Mesothelial cell of epicardium (in vitro differentiated cells): ENCODE data around the gene FLT4. TPM values are rescaled to one million over a fixed set of nuclear protein-coding genes. Genes with fewer than 3 reads are reported as not detected.

Experiments used
- DNase-seq, 2 experiments: peaks; one replicate each; pipeline ENCODE4 v3.0.0; 2021; ENCODE audit warnings: low spot score in 2 of 2; ENCODE audit not compliant: unreplicated experiment in 2 of 2
- H3K27ac Mint-ChIP-seq: 2 replicates; pipeline ENCODE4 v1.8.0; 2021; ENCODE audit warnings: mixed read lengths
- H3K27me3 Mint-ChIP-seq: 2 replicates; pipeline ENCODE4 v1.8.0; 2021; ENCODE audit warnings: low read depth, mixed read lengths
- H3K36me3 Mint-ChIP-seq: 2 replicates; pipeline ENCODE4 v1.8.0; 2021; ENCODE audit warnings: mixed read lengths
- H3K4me1 Mint-ChIP-seq: 2 replicates; pipeline ENCODE4 v1.8.0; 2021; ENCODE audit warnings: mixed read lengths
- H3K4me3 Mint-ChIP-seq: 2 replicates; pipeline ENCODE4 v1.8.0; 2021; ENCODE audit warnings: mild to moderate bottlenecking, moderate library complexity, mixed read lengths
- H3K9me3 Mint-ChIP-seq: 2 replicates; pipeline ENCODE4 v1.8.0; 2021; ENCODE audit warnings: mixed read lengths
- CTCF ChIP-seq: fragments of 200-600 bp; sonication (generic); IDR thresholded peaks from one replicate; pipeline ENCODE4 v1.5.0; 2021; ENCODE audit warnings: antibody characterized with exemption; ENCODE audit not compliant: unreplicated experiment
- total RNA-seq: library from RNA; stranded (reverse); gene quantifications from 3 replicates; pipeline ENCODE4 v1.2.1, GENCODE V29; 2021

FLT4 gene
- total RNA-seq, 1 donor from 2014 or later: 1.8 TPM

DNA sequence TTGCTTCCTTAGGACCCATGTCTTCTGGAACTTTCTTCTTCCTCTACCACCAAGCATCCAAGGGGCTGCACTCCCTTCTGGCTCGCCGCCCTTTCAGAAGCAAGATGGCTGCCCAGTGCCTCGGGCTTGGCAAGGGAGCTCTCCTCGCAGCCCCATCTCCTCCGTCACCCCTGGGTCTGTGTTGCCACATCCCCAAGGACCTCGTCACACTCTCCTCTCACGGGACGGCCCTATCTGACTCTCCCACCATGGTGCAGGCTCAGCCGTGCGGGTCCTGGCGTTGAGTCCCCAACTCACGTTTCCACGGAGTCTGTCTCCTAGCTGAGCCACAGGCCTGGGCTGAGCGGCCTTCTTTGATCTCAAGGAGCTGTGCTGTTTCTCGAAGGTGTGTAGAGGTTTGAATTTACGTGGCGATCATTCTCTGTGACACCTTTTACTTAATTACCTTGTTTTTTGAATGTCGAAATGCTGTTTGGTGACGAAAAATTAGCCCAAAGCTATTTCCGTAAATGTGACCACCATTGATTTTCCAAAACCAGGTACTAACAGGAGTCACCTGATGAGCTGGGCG lies 43.1 kb downstream of the FLT4 start:
- TF ChIP-seq CTCF: no peak
- no peak for DNase-seq
- Mint-ChIP-seq H3K4me3 (no peak overlapping the region), H3K27ac (no peak overlapping the region), H3K36me3 (no peaks in the 10 kb centered on the region), H3K9me3 (no peaks in the 10 kb centered on the region), H3K27me3 (peaks cover 8% of the 10 kb centered on the region), H3K4me1 (peaks cover 10% of the 10 kb centered on the region)

GRCh38 chr5:180605554-180606214 lies 43.7 kb downstream of the FLT4 start:
- no peak overlapping the region for H3K4me3 Mint-ChIP-seq
- no peak for DNase-seq
- no peaks in the 10 kb centered on the region for H3K9me3 Mint-ChIP-seq
- no peaks in the 10 kb centered on the region for H3K36me3 Mint-ChIP-seq
- peaks cover 10% of the 10 kb centered on the region for H3K4me1 Mint-ChIP-seq
- peaks cover 8% of the 10 kb centered on the region for H3K27me3 Mint-ChIP-seq
- no peak overlapping the region for H3K27ac Mint-ChIP-seq
- TF ChIP-seq CTCF: peak; percentile 69

DNA sequence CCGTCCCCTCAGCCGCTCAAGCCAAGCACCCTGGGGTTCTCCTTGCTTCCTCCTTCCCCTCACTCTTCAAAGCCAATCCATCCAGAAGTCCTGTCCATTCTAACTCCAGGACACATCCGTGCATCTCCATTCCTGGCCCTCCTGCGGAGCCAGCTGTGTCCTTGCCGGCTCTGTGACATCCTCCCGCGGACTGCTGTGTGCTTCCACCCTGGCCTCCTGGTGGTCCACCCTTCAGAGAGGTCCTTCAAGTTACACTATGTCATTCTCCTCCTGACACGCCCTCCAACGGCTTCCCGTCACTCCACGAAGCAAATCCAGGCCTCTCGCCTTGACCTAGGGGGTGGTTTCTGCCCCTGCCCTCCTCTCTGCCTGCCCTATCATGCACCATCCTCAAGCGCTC lies 45.1 kb downstream of the FLT4 start:
- no peak overlapping the region for H3K4me3 Mint-ChIP-seq
- no peak for TF ChIP-seq CTCF
- DNase-seq: no peak
- H3K27ac Mint-ChIP-seq: no peak overlapping the region
- H3K9me3 Mint-ChIP-seq: no peaks in the 10 kb centered on the region
- H3K36me3 Mint-ChIP-seq: no peaks in the 10 kb centered on the region
- peaks cover 8% of the 10 kb centered on the region for H3K27me3 Mint-ChIP-seq
- H3K4me1 Mint-ChIP-seq: peaks cover 10% of the 10 kb centered on the region

DNA sequence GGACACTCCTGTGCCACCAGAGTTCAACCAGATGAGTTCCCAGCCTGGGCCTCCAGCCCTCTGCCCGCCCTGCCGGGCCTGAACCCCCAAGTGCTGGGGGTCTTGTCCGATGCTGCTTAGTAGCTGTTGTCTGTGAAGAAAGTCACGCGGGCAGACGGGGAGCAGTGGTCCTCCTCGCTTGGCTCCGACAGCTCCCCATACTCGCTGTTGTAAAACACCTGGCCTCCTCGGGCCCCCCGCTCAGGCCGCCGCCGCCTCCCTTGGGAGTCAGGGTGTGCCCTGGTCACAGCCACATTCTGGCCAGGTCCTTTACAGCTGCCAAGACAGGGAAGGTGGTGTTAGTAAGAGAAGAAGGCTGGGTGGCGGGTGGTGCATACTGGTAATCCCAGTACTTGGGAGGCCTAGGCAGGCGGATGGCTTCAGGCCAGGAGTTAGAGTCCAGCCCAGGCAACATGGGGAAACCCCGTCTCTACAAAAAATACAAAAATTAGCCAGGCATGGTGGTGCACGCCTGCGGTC lies 46.3 kb downstream of the FLT4 start:
- peaks cover 6% of the 10 kb centered on the region for H3K4me1 Mint-ChIP-seq
- TF ChIP-seq CTCF: no peak
- H3K27ac Mint-ChIP-seq: no peak overlapping the region
- no peak overlapping the region for H3K4me3 Mint-ChIP-seq
- H3K9me3 Mint-ChIP-seq: no peaks in the 10 kb centered on the region
- no peaks in the 10 kb centered on the region for H3K36me3 Mint-ChIP-seq
- H3K27me3 Mint-ChIP-seq: peaks cover 8% of the 10 kb centered on the region
- no peak for DNase-seq

DNA sequence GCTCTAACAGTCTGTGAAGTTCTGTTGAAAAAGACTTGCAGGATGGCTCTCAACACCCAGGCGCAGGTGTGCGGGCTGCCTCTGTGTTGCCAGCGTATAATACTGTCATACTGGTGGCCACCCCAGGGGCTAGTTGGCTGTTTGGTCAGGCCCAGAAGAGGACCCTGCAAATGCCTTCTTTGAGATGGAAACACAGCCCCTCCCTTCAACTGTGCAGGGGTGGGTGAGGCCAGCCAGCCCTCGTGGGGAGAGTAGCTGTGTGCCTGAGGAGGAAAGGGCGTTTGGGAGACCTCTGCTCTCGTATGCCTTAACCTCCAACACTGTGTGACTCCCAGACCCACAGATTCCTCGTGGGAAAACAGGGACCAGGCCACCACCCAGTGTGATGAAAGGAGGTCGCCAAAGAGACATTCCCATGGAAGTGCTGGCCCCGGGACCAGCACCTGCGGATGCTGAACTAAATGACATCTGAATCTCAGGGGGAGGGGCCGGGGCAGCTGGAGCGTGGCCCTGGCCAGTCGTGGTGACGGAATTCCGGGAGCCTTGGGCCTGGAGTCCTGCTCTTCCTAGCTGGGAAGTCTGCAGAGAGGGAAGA lies 46.8 kb downstream of the FLT4 start:
- Mint-ChIP-seq H3K36me3 (no peaks in the 10 kb centered on the region), H3K4me1 (peaks cover under 1% of the 10 kb centered on the region), H3K9me3 (no peaks in the 10 kb centered on the region), H3K4me3 (no peak overlapping the region), H3K27me3 (peaks cover 8% of the 10 kb centered on the region), H3K27ac (no peak overlapping the region)
- no peak for TF ChIP-seq CTCF
- DNase-seq: no peak
